Measurements from ENCODE around the gene RETREG2. TPM values are rescaled to one million over a fixed set of nuclear protein-coding genes. Genes with fewer than 3 reads are reported as not detected.

Gene RETREG2
- polyA plus RNA-seq, 4 donors: 36.2 to 101 (median 54.5) TPM

GRCh38 chr2:219213026-219213415 is 34.9 kb downstream of the RETREG2 start:
- Histone ChIP-seq H3K4me3 (ENCODE audit: low read depth in 1 of 3, low read length in 3 of 3) (no peak overlapping the region), H3K27me3 (ENCODE audit: control insufficient read depth in 3 of 3, insufficient read depth in 3 of 3, low read length in 3 of 3) (no peaks in the 10 kb centered on the region), H3K9me3 (ENCODE audit: control insufficient read depth in 2 of 2, insufficient read depth in 1 of 2, low read depth in 1 of 2, low read length in 1 of 2) (no peaks in the 10 kb centered on the region), H3K4me1 (ENCODE audit: control insufficient read depth in 3 of 3, insufficient read depth in 2 of 3, low read depth in 1 of 3, low read length in 2 of 3) (peaks cover 0 to 23% (median 0%) of the 10 kb centered on the region in 3 donors), H3K36me3 (ENCODE audit: control insufficient read depth in 3 of 3, insufficient read depth in 2 of 3, low read depth in 1 of 3, low read length in 3 of 3) (peaks cover 3 to 79% (median 11%) of the 10 kb centered on the region in 3 donors), H3K27ac (ENCODE audit: low read depth in 1 of 3, low read length in 2 of 3) (no peak overlapping the region)
- 89 to 93% (median 92%) methylated on average over 8 of the region's 8 CpGs for WGBS, 3 donors
- no peak for FAIRE-seq
- DNase-seq: no peak

DNA sequence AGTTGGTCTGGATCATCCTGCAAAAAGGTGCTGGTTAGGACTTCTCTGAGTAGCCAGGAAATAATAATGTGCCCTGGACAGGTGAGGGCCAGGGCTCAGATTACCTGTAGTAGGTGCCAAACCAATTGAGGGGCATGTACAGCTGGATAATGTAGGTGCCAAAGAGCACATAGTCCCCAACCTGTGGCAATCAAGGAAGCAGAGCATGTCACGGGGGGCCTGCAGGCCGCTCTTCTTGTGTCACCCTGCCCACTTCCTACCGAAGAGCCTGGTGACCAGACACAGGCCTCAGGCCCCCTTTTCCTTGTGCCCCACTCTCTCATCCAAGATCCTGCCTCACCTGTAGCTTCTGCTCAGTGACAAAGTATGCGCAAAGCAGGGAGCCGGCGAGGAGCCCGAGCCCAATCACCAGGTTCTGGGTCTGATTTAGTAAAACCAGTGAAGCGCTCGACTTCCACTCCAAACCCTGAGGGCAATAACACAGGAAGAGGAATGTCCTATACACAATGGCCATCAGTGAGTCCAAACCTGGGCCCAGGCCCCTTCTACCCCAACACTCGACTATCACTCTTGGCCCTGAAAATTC is 35.5 kb downstream of the RETREG2 start:
- no peak overlapping the region for H3K4me3 ChIP-seq (ENCODE audit: low read depth in 1 of 3, low read length in 3 of 3)
- FAIRE-seq (no peak), DNase-seq (no peak)
- WGBS, 3 donors: 94 to 95% (median 94%) methylated on average over 10 of the region's 10 CpGs
- no peaks in the 10 kb centered on the region for H3K27me3 ChIP-seq (ENCODE audit: control insufficient read depth in 3 of 3, insufficient read depth in 3 of 3, low read length in 3 of 3)
- H3K9me3 ChIP-seq (ENCODE audit: control insufficient read depth in 2 of 2, insufficient read depth in 1 of 2, low read depth in 1 of 2, low read length in 1 of 2): no peaks in the 10 kb centered on the region
- H3K36me3 ChIP-seq (ENCODE audit: control insufficient read depth in 3 of 3, insufficient read depth in 2 of 3, low read depth in 1 of 3, low read length in 3 of 3): peaks cover 2 to 73% (median 6%) of the 10 kb centered on the region in 3 donors
- peaks cover 0 to 25% (median 0%) of the 10 kb centered on the region in 3 donors for H3K4me1 ChIP-seq (ENCODE audit: control insufficient read depth in 3 of 3, insufficient read depth in 2 of 3, low read depth in 1 of 3, low read length in 2 of 3)
- H3K27ac ChIP-seq (ENCODE audit: low read depth in 1 of 3, low read length in 2 of 3): no peak overlapping the region

- FAIRE-seq (no peak), DNase-seq (no peak)
- 96 to 98% (median 96%) methylated on average over 15 of the region's 15 CpGs for WGBS, 3 donors
- no peak overlapping the region for H3K27ac ChIP-seq (ENCODE audit: low read depth in 1 of 3, low read length in 2 of 3)
- peaks cover under 1 to 29% (median under 1%) of the 10 kb centered on the region in 3 donors for H3K4me1 ChIP-seq (ENCODE audit: control insufficient read depth in 3 of 3, insufficient read depth in 2 of 3, low read depth in 1 of 3, low read length in 2 of 3)
- no peak overlapping the region for H3K4me3 ChIP-seq (ENCODE audit: low read depth in 1 of 3, low read length in 3 of 3)
- H3K9me3 ChIP-seq (ENCODE audit: control insufficient read depth in 2 of 2, insufficient read depth in 1 of 2, low read depth in 1 of 2, low read length in 1 of 2): no peaks in the 10 kb centered on the region
- H3K27me3 ChIP-seq (ENCODE audit: control insufficient read depth in 3 of 3, insufficient read depth in 3 of 3, low read length in 3 of 3): no peaks in the 10 kb centered on the region
- peaks cover 2 to 68% (median 4%) of the 10 kb centered on the region in 3 donors for H3K36me3 ChIP-seq (ENCODE audit: control insufficient read depth in 3 of 3, insufficient read depth in 2 of 3, low read depth in 1 of 3, low read length in 3 of 3)
Observed at GRCh38 chr2:219214141-219214540, 36.1 kb downstream of the RETREG2 start.

GRCh38 chr2:219214786-219215185 is 36.7 kb downstream of the RETREG2 start:
- Histone ChIP-seq H3K9me3 (ENCODE audit: control insufficient read depth in 2 of 2, insufficient read depth in 1 of 2, low read depth in 1 of 2, low read length in 1 of 2) (no peaks in the 10 kb centered on the region), H3K36me3 (ENCODE audit: control insufficient read depth in 3 of 3, insufficient read depth in 2 of 3, low read depth in 1 of 3, low read length in 3 of 3) (peaks cover 2 to 68% (median 4%) of the 10 kb centered on the region in 3 donors), H3K4me3 (ENCODE audit: low read depth in 1 of 3, low read length in 3 of 3) (no peak overlapping the region), H3K4me1 (ENCODE audit: control insufficient read depth in 3 of 3, insufficient read depth in 2 of 3, low read depth in 1 of 3, low read length in 2 of 3) (peaks cover 4 to 35% (median 5%) of the 10 kb centered on the region in 3 donors), H3K27me3 (ENCODE audit: control insufficient read depth in 3 of 3, insufficient read depth in 3 of 3, low read length in 3 of 3) (no peaks in the 10 kb centered on the region), H3K27ac (ENCODE audit: low read depth in 1 of 3, low read length in 2 of 3) (no peak overlapping the region)
- DNase-seq (no peak), FAIRE-seq (no peak)
- WGBS, 3 donors: 94 to 97% (median 95%) methylated on average over 6 of the region's 6 CpGs

- Histone ChIP-seq H3K4me3 (ENCODE audit: low read depth in 1 of 3, low read length in 3 of 3) (no peak overlapping the region), H3K9me3 (ENCODE audit: control insufficient read depth in 2 of 2, insufficient read depth in 1 of 2, low read depth in 1 of 2, low read length in 1 of 2) (no peaks in the 10 kb centered on the region), H3K36me3 (ENCODE audit: control insufficient read depth in 3 of 3, insufficient read depth in 2 of 3, low read depth in 1 of 3, low read length in 3 of 3) (peaks cover 5 to 68% (median 7%) of the 10 kb centered on the region in 3 donors), H3K27ac (ENCODE audit: low read depth in 1 of 3, low read length in 2 of 3) (no peak overlapping the region), H3K4me1 (ENCODE audit: control insufficient read depth in 3 of 3, insufficient read depth in 2 of 3, low read depth in 1 of 3, low read length in 2 of 3) (peaks cover 4 to 38% (median 5%) of the 10 kb centered on the region in 3 donors), H3K27me3 (ENCODE audit: control insufficient read depth in 3 of 3, insufficient read depth in 3 of 3, low read length in 3 of 3) (no peaks in the 10 kb centered on the region)
- no peak for FAIRE-seq
- 90 to 92% (median 92%) methylated on average over 23 to 27 of the region's 27 CpGs for WGBS, 3 donors
- no peak for DNase-seq
Observed at GRCh38 chr2:219215871-219216534, 37.9 kb downstream of the RETREG2 start.

DNA sequence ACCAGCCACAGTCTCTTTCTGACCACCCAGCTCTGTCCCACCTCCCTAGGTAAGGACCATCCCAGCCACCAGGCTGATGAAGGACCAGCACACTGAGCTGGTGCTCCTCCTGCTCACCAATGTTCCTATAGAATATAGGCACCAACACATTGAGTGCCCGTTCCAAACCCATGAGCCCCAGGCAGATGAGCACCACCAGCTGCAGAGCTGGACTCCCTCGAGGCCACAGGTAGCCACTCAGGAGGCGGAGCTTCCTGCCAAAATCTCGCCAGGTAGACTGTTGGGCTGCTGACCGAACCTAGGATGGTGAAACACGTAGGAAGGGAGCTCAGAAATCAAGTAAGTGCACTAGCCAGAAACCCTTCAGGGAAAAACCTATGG is 38.5 kb downstream of the RETREG2 start:
- Histone ChIP-seq H3K36me3 (ENCODE audit: control insufficient read depth in 3 of 3, insufficient read depth in 2 of 3, low read depth in 1 of 3, low read length in 3 of 3) (peaks cover 8 to 67% (median 8%) of the 10 kb centered on the region in 3 donors), H3K9me3 (ENCODE audit: control insufficient read depth in 2 of 2, insufficient read depth in 1 of 2, low read depth in 1 of 2, low read length in 1 of 2) (no peaks in the 10 kb centered on the region), H3K27me3 (ENCODE audit: control insufficient read depth in 3 of 3, insufficient read depth in 3 of 3, low read length in 3 of 3) (no peaks in the 10 kb centered on the region), H3K4me1 (ENCODE audit: control insufficient read depth in 3 of 3, insufficient read depth in 2 of 3, low read depth in 1 of 3, low read length in 2 of 3) (peaks cover 4 to 38% (median 5%) of the 10 kb centered on the region in 3 donors), H3K4me3 (ENCODE audit: low read depth in 1 of 3, low read length in 3 of 3) (no peak overlapping the region), H3K27ac (ENCODE audit: low read depth in 1 of 3, low read length in 2 of 3) (no peak overlapping the region)
- WGBS, 3 donors: 87 to 90% (median 89%) methylated on average over 6 of the region's 6 CpGs
- FAIRE-seq (no peak), DNase-seq (no peak)

DNA sequence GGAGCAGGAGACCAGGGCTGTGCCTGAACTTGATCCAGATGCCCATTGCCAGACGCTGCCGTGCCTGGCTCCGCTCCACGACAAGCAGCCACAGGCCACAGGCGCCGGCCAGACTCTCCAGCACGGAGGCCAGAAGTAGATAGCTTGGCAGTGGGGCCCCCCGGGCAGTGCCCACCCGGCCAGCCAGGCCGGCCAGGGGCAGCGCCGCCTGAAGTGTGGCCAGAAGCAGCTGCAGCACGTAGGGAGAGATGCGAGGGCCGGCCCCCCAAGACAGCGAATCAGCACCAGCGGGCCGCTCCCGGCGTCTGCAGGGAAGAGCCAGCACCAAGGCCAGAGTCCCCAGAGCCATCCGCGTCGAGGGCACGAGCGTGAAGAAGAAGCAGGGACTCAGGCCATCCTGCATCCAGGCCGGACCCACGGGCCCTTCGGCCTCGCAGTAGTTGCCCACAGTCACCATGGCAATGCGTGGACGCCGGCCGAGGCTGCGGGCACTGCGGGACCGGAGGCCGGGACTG is 40.2 kb downstream of the RETREG2 start:
- Histone ChIP-seq H3K27me3 (ENCODE audit: control insufficient read depth in 3 of 3, insufficient read depth in 3 of 3, low read length in 3 of 3) (no peaks in the 10 kb centered on the region), H3K4me3 (ENCODE audit: low read depth in 1 of 3, low read length in 3 of 3) (peak overlapping the region; percentile 46 to 58 (median 57)), H3K27ac (ENCODE audit: low read depth in 1 of 3, low read length in 2 of 3) (peak overlapping the region; percentile 85 to 96 (median 90)), H3K9me3 (ENCODE audit: control insufficient read depth in 2 of 2, insufficient read depth in 1 of 2, low read depth in 1 of 2, low read length in 1 of 2) (no peaks in the 10 kb centered on the region), H3K36me3 (ENCODE audit: control insufficient read depth in 3 of 3, insufficient read depth in 2 of 3, low read depth in 1 of 3, low read length in 3 of 3) (peaks cover 8 to 70% (median 15%) of the 10 kb centered on the region in 3 donors), H3K4me1 (ENCODE audit: control insufficient read depth in 3 of 3, insufficient read depth in 2 of 3, low read depth in 1 of 3, low read length in 2 of 3) (peaks cover 4 to 38% (median 5%) of the 10 kb centered on the region in 3 donors)
- FAIRE-seq: no peak
- peak; percentile 59 to 80 for DNase-seq
- WGBS, 3 donors: 0 to 2% (median 1%) methylated on average over 28 to 37 of the region's 37 CpGs

DNA sequence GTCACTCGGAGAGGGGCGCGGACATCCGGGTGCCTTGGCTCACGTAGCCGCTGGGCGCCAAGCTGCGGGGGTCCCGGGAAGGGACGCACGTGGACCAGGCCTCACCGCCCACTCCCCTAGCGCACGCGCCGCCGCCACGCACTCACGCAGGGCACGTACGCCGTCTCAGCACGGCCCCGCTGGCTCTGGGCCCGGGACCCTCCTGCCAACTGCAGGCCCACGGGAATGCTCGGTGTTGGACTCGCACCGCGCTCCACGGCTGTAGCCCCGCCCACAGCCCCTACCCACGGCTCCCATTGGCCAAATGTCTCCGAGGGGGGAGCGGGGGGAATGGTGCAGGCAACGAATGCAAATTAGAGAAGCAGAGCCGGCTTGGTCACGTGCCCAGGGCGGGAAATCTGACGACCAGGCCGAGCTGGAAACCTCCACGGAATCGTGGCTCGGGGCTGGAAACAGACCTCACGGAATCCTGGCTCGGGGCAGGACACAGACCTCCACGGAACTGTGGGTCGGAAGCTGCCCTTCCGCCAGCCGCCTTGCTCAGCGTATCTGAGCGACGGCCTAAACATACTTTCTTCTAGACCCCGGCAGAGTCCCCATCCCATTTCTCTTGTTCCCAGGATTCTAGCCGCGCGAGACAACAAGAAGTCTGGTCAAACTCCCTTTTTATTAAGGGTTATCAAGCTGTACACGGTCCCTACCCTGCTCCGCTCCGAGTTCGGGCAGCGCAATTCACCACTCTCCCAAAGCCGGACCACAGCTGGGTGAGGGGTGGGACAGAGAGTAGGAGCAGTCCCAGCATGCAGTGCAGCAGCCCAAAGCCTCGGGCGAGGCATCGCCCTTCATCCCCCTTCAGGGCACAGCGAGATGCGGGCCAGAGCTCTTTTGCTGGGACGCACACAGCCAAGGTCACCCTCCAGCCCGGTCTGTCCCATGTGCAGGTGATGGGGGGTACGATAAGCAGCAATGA is 40.9 kb downstream of the RETREG2 start, which contains the start of gene ABCB6:
Gene ABCB6 (minus strand): TSS at position 227 of the 970 bp plus-strand sequence. CDS start 285 bp downstream, outside the sequence.
- Histone ChIP-seq H3K4me3 (ENCODE audit: low read depth in 1 of 3, low read length in 3 of 3) (peak within 1 kb of the TSS; percentile 46 to 58 (median 57)), H3K27me3 (ENCODE audit: control insufficient read depth in 3 of 3, insufficient read depth in 3 of 3, low read length in 3 of 3) (no peaks in the 10 kb centered on the region), H3K9me3 (ENCODE audit: control insufficient read depth in 2 of 2, insufficient read depth in 1 of 2, low read depth in 1 of 2, low read length in 1 of 2) (no peaks in the 10 kb centered on the region), H3K4me1 (ENCODE audit: control insufficient read depth in 3 of 3, insufficient read depth in 2 of 3, low read depth in 1 of 3, low read length in 2 of 3) (peaks cover 4 to 38% (median 5%) of the 10 kb centered on the region in 3 donors), H3K36me3 (ENCODE audit: control insufficient read depth in 3 of 3, insufficient read depth in 2 of 3, low read depth in 1 of 3, low read length in 3 of 3) (peaks cover 8 to 70% (median 19%) of the 10 kb centered on the region in 3 donors), H3K27ac (ENCODE audit: low read depth in 1 of 3, low read length in 2 of 3) (peak within 1 kb of the TSS; percentile 85 to 96 (median 90))
- DNase-seq: peak; percentile 91 to 93
- WGBS, 3 donors: 13 to 26% (median 22%) methylated on average over 59 to 71 of the region's 71 CpGs
- no peak for FAIRE-seq

Measured in small intestine (tissue), 7 donors.